ENCODE results near the gene GNE. TPM values are rescaled to one million over a fixed set of nuclear protein-coding genes. Genes with fewer than 3 reads are reported as not detected.

Gene GNE
- total and polyA plus RNA-seq, 10 donors = 3.6 to 24.6 (median 15.6) TPM

- no peak for DNase-seq
Observed at GRCh38 chr9:36193023-36193422, 65.2 kb downstream of the GNE start.

GRCh38 chr9:36192196-36192595 is 66.1 kb downstream of the GNE start:
- WGBS, 5 donors = 61 to 74% (median 72%) methylated on average over 4 of the region's 4 CpGs
- H3K27me3 ChIP-seq (replicated peaks in 1 of 7) = no peaks in the 10 kb centered on the region
- H3K27ac ChIP-seq = peak overlapping the region in 2 of 8 donors; percentile 43 to 97
- intact Hi-C loops (cut with DNase I; ENCODE audit: low total_unique reads) = no loop called here
- H3K9me3 ChIP-seq = no peaks in the 10 kb centered on the region
- H3K36me3 ChIP-seq = peaks cover 0 to 35% (median 0%) of the 10 kb centered on the region in 6 donors
- peaks cover 22 to 77% (median 48%) of the 10 kb centered on the region in 6 donors for H3K4me1 ChIP-seq
- TF ChIP-seq POLR2AphosphoS5 (IDR thresholded peaks at IDR 0.05) (no peak), CTCF (IDR thresholded peaks at IDR 0.05 in 8 of 11, conservative IDR thresholded peaks at IDR 0.05 in 3 of 11) (no peak), POLR2A (IDR thresholded peaks at IDR 0.05) (no peak)
- peak overlapping the region; percentile 77 to 99 (median 95) for H3K4me3 ChIP-seq
- DNase-seq = no peak

More at GRCh38 chr9:36193023-36193422, 65.2 kb downstream of the GNE start:
- Histone ChIP-seq H3K9me3 (no peaks in the 10 kb centered on the region), H3K4me3 (peak overlapping the region in 6 of 8 donors; percentile 77 to 99 (median 95)), H3K36me3 (peaks cover 0 to 43% (median 6%) of the 10 kb centered on the region in 6 donors), H3K4me1 (peaks cover 22 to 76% (median 48%) of the 10 kb centered on the region in 6 donors), H3K27ac (peak overlapping the region in 2 of 8 donors; percentile 43 to 97), H3K27me3 (replicated peaks in 1 of 7) (no peaks in the 10 kb centered on the region)
- TF ChIP-seq CTCF (IDR thresholded peaks at IDR 0.05 in 8 of 11, conservative IDR thresholded peaks at IDR 0.05 in 3 of 11) (no peak), POLR2AphosphoS5 (IDR thresholded peaks at IDR 0.05) (no peak), POLR2A (IDR thresholded peaks at IDR 0.05) (no peak)
- 49 to 59% (median 53%) methylated on average over 3 of the region's 3 CpGs for WGBS, 5 donors
- intact Hi-C loops (cut with DNase I; ENCODE audit: low total_unique reads) = no loop called here

- Histone ChIP-seq H3K36me3 (peaks cover 0 to 29% (median 0%) of the 10 kb centered on the region in 6 donors), H3K4me1 (peaks cover 22 to 77% (median 47%) of the 10 kb centered on the region in 6 donors), H3K27ac (peak overlapping the region in 7 of 8 donors; percentile 88 to 97 (median 91)), H3K9me3 (no peaks in the 10 kb centered on the region), H3K27me3 (replicated peaks in 1 of 7) (no peaks in the 10 kb centered on the region), H3K4me3 (peak overlapping the region; percentile 77 to 99 (median 95))
- 1 to 2% (median 1%) methylated on average over 7 of the region's 7 CpGs for WGBS, 5 donors
- DNase-seq = no peak
- TF ChIP-seq POLR2A (IDR thresholded peaks at IDR 0.05) = no peak
- no peak for TF ChIP-seq POLR2AphosphoS5 (IDR thresholded peaks at IDR 0.05)
- TF ChIP-seq CTCF (IDR thresholded peaks at IDR 0.05 in 8 of 11, conservative IDR thresholded peaks at IDR 0.05 in 3 of 11) = no peak
- intact Hi-C loops (cut with DNase I; ENCODE audit: low total_unique reads) = no loop called here
Observed at GRCh38 chr9:36191686-36192085, 66.6 kb downstream of the GNE start.

GRCh38 chr9:36191290-36191645 is 67.0 kb downstream of the GNE start:
- Histone ChIP-seq H3K27ac (peak overlapping the region; percentile 88 to 97 (median 91)), H3K27me3 (replicated peaks in 1 of 7) (no peaks in the 10 kb centered on the region), H3K4me1 (peaks cover 22 to 73% (median 46%) of the 10 kb centered on the region in 6 donors), H3K9me3 (no peaks in the 10 kb centered on the region), H3K36me3 (peaks cover 0 to 25% (median 0%) of the 10 kb centered on the region in 6 donors), H3K4me3 (peak overlapping the region; percentile 77 to 99 (median 95))
- DNase-seq = peak; percentile 86
- intact Hi-C loops (cut with DNase I; ENCODE audit: low total_unique reads) = no loop called here
- TF ChIP-seq CTCF (IDR thresholded peaks at IDR 0.05 in 8 of 11, conservative IDR thresholded peaks at IDR 0.05 in 3 of 11) = no peak
- TF ChIP-seq POLR2A (IDR thresholded peaks at IDR 0.05) = no peak
- TF ChIP-seq POLR2AphosphoS5 (IDR thresholded peaks at IDR 0.05) = no peak
- WGBS, 5 donors = 0 to 1% (median 0%) methylated on average over 16 to 18 of the region's 18 CpGs

All from spleen (tissue), 11 donors.